ENCODE results near the gene HINT1.

The HINT1 gene

GRCh38 chr5:131193106-131193505, 28.1 kb upstream of the HINT1 start:
- DNase-seq (ENCODE audit: insufficient read length, low spot score) (no peak), FAIRE-seq (peak; percentile 58)
- TF ChIP-seq POLR2A (IDR thresholded peaks at IDR 0.05; ENCODE audit: low read depth, low read length): no peak

DNA sequence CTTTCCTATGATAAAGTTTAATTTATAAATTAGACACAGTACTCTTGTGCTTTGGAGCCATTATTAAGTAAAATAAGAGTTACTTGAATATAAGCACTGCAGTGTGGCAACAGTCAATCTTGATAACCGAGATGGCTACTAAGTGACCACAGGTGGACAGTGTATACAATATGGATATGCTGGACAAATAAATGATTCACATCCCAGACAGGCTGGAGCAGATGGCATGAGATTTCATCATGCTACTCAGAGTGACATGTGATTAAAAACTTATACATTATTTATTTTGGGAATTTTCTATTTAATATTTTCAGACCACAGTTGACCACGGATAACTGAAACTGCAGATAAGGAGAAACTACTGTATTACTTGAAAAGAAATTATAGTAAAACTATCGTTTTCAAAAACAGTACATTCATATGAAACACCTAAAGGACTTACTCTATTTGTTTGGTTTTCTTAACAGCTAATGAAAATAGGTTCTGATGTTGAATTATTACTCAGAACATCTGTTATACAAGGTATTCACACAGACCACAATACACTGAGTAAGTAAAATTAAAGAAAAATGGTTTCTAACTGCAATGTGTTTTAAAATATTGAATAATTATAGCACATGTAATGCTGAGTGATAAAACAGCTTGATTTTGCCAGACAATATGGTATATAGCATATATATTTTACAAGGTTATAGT, 21.7 kb upstream of the HINT1 start:
- no peak for DNase-seq (ENCODE audit: insufficient read length, low spot score)
- no peak for FAIRE-seq
- no peak for TF ChIP-seq POLR2A (IDR thresholded peaks at IDR 0.05; ENCODE audit: low read depth, low read length)

DNA sequence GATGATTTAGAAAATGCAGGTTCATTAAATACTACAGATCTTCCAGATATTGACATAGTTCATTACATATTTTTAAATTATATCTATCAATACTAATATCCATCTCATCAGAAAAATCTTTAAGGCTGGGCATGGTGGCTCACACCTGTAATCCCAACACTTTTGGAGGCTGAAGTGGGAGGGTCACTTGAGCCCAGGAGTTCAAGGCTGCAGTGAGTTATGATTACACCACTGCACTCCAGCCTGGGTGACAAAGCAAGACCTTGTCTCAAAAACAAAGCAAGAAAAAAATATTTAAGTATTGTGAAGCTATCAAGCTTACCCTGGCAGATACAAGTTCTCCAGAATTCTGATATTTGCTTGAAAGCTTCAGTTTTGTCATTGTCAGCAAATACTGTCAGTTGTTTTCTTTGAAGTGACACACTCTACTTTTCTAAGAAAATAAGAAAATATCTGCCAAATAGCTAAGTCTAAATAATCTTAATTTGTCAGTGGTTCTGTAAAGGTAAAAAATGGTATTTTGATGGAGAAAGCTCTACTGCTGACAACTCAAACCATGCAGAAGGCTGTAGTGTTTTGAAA, 20.6 kb upstream of the HINT1 start:
- FAIRE-seq (no peak), DNase-seq (ENCODE audit: insufficient read length, low spot score) (no peak)
- no peak for TF ChIP-seq POLR2A (IDR thresholded peaks at IDR 0.05; ENCODE audit: low read depth, low read length)

DNA sequence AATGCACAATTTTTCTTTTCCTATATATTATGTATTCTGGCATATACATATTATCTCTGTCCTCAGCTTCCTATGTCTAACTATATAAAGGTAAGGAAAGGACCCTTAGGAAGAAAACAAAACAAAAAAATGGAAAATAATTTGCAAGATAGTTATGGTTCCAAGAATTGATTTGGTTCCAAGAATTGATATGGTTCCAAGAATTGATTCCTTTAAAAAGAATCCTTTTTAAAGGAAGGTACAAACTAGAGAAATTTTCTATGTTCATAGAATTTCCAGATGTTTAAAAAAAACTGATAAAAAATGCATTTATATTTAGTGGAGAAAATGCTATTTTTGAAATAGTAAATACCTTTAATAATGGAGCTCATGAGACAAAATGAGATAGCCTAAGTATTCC, 17.8 kb upstream of the HINT1 start:
- no peak for DNase-seq (ENCODE audit: insufficient read length, low spot score)
- no peak for FAIRE-seq
- TF ChIP-seq POLR2A (IDR thresholded peaks at IDR 0.05; ENCODE audit: low read depth, low read length): no peak

DNA sequence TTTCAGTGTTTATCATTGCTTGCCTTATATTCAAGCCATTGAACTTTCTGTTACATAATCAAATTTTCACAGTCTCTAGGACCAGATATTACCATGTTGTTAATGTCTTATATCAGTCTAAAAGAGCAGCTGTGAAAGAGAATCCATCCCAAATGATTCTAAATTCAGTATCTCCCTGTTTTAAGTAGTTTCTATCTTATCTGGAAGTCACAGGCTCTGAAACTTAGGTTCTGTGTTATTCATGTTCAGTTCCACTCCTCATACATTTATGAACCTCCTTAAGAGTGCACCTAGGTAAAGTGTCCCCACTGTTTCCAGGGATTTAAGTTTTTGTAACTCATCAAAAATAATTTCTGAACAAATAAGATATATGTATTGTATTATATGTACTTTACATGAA, 15.4 kb upstream of the HINT1 start:
- TF ChIP-seq POLR2A (IDR thresholded peaks at IDR 0.05; ENCODE audit: low read depth, low read length): no peak
- DNase-seq (ENCODE audit: insufficient read length, low spot score) (no peak), FAIRE-seq (no peak)

DNA sequence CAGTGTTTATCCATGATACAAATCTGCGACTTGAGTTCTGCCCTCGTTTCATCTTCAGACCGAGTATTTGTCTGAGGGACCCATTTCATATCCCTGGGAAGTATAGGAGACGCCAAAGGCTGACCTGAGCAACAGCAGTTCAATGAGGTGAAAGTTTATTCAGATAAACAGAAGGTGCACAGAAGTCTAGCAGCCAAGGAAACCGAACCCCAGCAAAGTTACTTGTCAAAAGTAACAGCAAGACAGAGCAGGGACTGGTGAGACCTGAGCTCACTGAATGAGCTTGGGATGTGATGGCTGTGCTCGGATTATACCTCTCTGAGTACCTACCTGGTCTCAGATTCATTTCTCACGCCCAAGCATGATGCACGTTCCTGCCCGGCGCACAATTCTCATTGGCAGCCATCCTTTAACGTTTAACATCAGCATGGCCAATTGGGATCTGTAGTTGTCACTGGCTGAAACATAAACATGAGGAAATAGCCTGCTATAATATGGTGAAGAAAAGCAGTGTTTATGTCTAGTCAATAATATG, 6.3 kb upstream of the HINT1 start:
- DNase-seq (ENCODE audit: insufficient read length, low spot score) (no peak), FAIRE-seq (no peak)
- no peak for TF ChIP-seq POLR2A (IDR thresholded peaks at IDR 0.05; ENCODE audit: low read depth, low read length)

- peak; percentile 80 for DNase-seq (ENCODE audit: insufficient read length, low spot score)
- peak; percentile 67 for TF ChIP-seq POLR2A (IDR thresholded peaks at IDR 0.05; ENCODE audit: low read depth, low read length)
- FAIRE-seq: peak; percentile 98
Observed at GRCh38 chr5:131170540-131171275, 5.7 kb upstream of the HINT1 start, which contains the start of gene LYRM7. LYRM7 (plus strand) TSS chr5:131170944; CDS start chr5:131171021, 77 bp downstream.

GRCh38 chr5:131169810-131170539, 4.9 kb upstream of the HINT1 start:
- no peak for TF ChIP-seq POLR2A (IDR thresholded peaks at IDR 0.05; ENCODE audit: low read depth, low read length)
- DNase-seq (ENCODE audit: insufficient read length, low spot score) (no peak), FAIRE-seq (no peak)

GRCh38 chr5:131167615-131168014, 2.6 kb upstream of the HINT1 start:
- FAIRE-seq: no peak
- no peak for TF ChIP-seq POLR2A (IDR thresholded peaks at IDR 0.05; ENCODE audit: low read depth, low read length)

DNA sequence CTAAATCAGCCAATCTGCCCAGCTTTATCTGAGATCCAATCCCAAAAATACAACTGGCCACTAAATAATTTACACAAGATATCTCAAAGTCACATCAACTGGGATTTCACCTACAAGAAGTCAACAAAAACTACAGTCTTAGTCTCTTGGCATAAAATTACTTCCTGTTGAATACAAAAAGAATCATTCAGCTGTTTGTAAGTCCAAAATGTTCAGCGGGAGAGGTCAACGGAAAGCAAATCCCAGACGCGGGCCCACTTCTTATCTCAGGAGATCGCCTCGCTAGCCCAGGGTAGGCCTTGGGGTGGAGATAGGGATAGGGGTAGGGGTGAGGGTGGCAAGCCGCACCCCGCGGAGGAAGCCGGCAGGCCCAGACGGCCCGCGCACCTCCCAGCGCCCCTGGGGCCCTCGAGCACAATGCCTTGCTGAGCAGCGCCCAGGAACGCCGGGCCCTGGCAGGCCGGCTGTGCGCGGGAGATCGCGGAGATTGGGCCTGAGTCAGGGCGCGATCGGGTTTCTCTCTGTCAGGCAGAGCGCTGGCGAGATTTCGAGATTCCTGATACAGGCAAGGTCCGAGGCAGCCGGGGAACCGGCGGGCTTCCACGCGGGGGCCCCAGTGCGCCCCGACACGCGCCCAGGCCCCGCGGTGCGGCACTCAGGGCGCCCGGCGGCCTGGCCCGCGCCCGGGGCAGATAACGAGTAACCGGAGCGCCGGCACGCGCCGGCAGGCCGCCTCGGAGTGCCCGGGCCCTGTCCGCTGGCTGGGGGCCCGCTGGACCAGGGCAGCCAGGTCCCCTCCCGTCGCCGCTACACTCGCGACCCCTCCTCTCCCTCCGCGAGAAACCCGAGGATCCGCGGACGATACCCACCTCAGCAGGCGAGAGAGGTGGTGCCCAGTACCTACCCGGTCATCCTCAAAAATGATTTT, 601 bp downstream of the HINT1 start:
- TF ChIP-seq POLR2A (IDR thresholded peaks at IDR 0.05; ENCODE audit: low read depth, low read length): no peak
- peak; percentile 48 for DNase-seq (ENCODE audit: insufficient read length, low spot score)
- no peak for FAIRE-seq

More at GRCh38 chr5:131167615-131168014, 2.6 kb upstream of the HINT1 start:
- no peak for DNase-seq (ENCODE audit: insufficient read length, low spot score)

DNA sequence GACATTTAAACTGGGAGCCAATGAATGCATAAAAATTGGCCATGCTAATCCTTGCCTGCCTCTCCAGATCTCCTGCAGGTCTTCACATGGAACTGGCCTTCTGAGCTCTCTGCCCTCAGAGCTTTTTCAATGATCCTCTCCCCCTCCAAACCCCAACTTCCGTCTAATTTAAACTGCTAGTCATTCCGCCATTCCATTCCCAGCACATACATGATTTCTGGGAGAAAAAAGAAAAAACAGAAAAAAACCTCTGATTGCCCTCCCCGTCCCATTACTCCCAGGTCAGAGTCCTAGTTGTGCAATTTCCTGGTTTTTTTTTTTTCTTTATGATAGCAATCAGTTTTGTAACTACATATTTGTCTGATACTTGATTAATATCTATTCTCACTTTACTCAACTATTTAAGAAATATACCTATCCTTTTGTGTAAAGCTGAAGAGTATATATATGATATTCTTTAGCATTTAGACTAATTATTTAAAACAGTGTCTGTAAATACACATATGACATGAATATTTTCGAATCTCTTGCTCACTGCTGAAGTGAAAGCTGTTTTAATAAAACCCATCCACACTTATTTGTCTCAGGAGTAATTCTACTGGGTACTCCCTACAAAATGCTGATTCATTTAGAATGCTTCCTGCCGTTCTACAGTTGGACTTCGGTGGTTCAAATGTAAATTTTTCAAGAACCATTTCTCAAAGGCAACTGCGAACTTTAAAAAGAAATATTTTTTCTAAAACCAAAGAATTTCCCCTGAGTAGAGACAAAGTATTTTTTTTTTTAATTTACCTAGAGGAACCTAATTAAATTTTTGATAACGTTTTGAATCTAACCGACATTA, 1.6 kb downstream of the HINT1 start:
- no peak for DNase-seq (ENCODE audit: insufficient read length, low spot score)
- FAIRE-seq: no peak

GRCh38 chr5:131160134-131160533, 4.9 kb downstream of the HINT1 start:
- DNase-seq (ENCODE audit: insufficient read length, low spot score) (no peak), FAIRE-seq (no peak)
- TF ChIP-seq POLR2A (IDR thresholded peaks at IDR 0.05; ENCODE audit: low read depth, low read length): no peak

More for the DNA sequence above, 1.6 kb downstream of the HINT1 start:
- no peak for TF ChIP-seq POLR2A (IDR thresholded peaks at IDR 0.05; ENCODE audit: low read depth, low read length)
